GM12872 (cell line): Measurements from ENCODE around the gene IL10RA.

Experiments
- TF ChIP-seq, protein P1 (sequence below): IDR thresholded peaks from 3 replicates; pipeline ENCODE4 v1.5.1; 2011; ENCODE audit warnings: low read depth, mild to moderate bottlenecking, low read length, moderate library complexity; ENCODE audit not compliant: insufficient read depth

Gene IL10RA

DNA sequence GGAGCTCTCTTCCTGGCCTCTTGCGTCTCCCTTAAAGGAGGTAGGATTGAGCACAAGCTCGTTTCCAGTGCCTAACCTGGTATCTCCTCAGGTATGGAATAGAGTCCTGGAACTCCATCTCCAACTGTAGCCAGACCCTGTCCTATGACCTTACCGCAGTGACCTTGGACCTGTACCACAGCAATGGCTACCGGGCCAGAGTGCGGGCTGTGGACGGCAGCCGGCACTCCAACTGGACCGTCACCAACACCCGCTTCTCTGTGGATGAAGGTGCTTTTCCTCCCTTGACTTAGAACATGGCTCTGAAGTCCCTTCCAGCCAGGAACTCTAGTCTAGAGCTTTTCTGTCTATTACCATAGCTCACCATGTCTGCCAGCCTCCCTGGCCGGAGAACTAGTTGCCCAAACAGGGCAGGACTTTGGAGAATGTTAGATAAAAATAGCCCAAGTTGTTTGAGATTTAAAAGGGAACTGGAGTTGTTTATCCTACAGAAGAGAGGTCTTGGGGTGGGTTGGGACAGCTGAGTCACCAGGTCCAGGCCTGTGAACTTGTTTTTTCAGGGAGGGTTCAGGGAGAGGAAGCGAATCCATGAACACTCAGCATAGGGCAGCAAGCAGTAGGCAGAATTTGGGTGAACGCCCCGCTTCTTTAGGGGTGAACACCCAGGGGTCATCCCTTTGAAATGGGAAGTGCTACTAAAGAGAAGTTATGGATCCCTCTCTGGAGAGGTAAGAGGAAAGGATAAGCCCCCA is 3.3 kb downstream of the IL10RA start:
- TF ChIP-seq, protein P1, sequence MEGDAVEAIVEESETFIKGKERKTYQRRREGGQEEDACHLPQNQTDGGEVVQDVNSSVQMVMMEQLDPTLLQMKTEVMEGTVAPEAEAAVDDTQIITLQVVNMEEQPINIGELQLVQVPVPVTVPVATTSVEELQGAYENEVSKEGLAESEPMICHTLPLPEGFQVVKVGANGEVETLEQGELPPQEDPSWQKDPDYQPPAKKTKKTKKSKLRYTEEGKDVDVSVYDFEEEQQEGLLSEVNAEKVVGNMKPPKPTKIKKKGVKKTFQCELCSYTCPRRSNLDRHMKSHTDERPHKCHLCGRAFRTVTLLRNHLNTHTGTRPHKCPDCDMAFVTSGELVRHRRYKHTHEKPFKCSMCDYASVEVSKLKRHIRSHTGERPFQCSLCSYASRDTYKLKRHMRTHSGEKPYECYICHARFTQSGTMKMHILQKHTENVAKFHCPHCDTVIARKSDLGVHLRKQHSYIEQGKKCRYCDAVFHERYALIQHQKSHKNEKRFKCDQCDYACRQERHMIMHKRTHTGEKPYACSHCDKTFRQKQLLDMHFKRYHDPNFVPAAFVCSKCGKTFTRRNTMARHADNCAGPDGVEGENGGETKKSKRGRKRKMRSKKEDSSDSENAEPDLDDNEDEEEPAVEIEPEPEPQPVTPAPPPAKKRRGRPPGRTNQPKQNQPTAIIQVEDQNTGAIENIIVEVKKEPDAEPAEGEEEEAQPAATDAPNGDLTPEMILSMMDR, result no peak

DNA sequence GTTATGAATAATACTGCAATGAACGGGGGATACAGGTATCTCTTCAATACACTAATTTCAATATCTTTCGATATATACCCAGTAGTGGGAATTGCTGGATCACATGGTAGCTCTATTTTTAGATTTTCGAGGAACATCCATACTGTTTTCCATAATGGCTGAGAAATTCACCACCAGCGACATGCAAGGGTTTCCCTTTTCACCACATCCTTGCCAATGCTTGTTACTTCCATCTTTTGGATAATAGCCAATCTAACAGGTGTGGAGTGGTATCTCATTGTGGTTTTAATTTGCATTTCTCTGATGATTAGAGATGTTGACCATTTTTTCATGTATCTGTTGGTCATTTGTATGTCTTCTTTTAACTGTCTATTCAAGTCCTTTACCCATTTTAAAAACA is 5.9 kb downstream of the IL10RA start:
- TF ChIP-seq, protein P1, result no peak

DNA sequence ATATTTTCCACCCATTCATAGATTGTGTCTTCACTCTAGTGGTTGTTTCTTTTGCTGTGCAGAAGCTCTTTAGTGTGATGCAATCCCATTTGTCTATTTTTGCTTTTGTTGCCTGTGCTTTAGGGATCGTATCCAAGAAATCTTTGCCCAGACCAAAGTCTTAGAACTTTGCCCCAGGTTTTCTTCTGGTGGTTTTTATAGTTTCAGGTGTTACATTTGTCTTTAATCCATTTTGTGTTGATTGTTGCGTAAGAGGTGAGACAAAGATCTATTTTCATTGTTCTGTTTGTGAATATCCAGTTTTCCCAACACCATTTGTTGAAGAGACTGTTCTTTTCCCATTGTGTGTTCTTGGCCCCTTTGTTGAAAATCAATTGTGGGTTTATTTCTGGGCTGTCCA is 6.4 kb downstream of the IL10RA start:
- TF ChIP-seq, protein P1, result no peak

DNA sequence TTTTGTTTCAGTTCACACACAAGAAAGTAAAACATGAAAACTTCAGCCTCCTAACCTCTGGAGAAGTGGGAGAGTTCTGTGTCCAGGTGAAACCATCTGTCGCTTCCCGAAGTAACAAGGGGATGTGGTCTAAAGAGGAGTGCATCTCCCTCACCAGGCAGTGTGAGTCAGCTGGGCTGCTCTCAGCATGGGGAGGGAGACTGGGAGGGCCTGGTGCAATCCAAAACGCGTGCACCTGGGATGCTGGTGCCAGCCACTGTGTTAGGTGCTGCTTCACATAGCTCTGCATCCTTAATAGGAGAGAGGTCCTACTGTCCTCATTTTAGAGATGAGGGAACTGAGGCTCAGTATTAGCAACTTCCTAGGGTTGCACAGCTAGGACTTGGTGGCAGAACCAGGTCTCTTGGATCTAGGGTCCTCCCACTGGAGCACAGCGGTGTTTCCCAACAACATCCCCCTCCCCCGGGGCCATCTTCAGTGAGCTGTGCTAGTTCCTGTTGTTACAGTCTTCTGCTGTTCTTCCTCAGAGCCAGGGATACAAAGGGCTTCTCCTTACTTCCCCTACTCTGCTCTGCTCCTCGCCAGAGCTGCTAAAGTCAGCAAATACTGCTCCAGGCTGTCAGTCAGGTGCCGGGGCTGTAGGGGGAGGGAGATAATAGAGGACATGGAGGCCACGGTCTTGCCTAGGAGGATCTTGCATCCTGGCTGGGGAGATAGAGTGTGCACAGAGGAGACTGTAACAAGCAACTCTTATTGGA is 8.0 kb downstream of the IL10RA start:
- TF ChIP-seq, protein P1, result no peak

DNA sequence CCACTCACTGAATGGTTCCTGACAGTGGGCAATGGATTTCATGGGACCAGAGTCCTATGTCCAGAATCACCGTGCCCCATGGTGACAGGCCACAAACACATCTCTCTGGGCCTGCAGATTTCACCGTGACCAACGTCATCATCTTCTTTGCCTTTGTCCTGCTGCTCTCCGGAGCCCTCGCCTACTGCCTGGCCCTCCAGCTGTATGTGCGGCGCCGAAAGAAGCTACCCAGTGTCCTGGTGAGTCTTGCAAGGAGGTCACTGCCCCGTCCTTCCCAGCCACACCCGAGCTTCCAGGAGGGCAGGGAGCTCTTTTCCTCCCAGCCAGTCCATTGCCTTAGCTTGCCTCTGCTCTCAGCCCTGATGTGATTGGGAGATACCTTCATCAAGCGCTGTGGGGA is 9.3 kb downstream of the IL10RA start:
- TF ChIP-seq, protein P1, result no peak

DNA sequence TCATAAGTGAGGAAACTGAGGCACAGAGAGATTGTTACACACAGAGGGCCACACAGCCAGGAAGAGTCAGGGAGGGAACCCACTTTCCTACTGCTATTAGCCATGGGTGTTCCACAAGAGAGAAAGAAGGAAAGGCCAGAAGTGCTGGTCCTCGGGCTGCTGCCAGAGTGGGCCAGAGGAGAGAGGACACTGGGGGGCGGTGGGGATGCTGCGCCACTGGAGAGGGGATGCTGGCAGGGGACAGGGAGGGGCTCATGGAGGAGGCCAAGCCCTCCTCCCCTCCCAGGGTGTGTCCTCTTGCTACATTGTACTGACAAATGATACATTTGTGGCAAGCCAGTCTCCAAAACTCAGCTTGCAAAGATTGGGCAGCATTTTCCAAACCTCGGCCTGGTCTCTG is 9.9 kb downstream of the IL10RA start:
- TF ChIP-seq, protein P1, result no peak

DNA sequence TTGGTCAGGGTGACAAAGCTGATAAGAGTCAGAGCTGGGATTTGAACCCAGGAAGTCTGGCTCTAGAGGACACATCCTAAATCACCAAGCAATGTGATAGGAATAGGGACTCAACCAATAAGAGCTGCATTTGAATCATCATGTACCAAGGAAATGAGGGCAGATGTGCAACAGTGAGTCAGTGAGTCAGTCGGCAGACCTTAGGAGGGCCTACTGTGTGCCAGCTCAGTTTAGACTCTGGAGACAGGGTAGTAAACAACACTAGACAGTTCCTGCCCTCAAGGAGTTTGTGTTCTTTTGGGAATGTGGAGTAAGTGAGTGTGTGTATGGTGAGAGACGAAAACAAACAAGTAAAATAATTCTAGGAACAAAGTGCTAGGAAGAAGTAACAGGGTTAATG is 11.2 kb downstream of the IL10RA start:
- TF ChIP-seq, protein P1, result no peak
